GM23248 (cell line): ENCODE measurements around the gene BCL11B.

Experiments used
- EZH2 ChIP-seq: fragments of 200-600 bp; sonication (generic); IDR thresholded peaks from 2 replicates; pipeline ENCODE4 v1.6.1; 2018; ENCODE audit warnings: antibody characterized with exemption, mild to moderate bottlenecking; ENCODE audit not compliant: insufficient read depth, poor library complexity, severe bottlenecking
- EZH2phosphoT487 ChIP-seq: fragments of 200-600 bp; sonication (generic); IDR thresholded peaks from 2 replicates; pipeline ENCODE4 v1.6.1; 2018; ENCODE audit warnings: antibody characterized with exemption, moderate library complexity, mild to moderate bottlenecking, low read depth; ENCODE audit not compliant: insufficient read depth

GRCh38 chr14:99233222-99234035, 38.6 kb downstream of the BCL11B start:
- TF ChIP-seq EZH2phosphoT487 (no peak), EZH2 (no peak)
